ENCODE measurements around the gene MAP1LC3B.

DNA sequence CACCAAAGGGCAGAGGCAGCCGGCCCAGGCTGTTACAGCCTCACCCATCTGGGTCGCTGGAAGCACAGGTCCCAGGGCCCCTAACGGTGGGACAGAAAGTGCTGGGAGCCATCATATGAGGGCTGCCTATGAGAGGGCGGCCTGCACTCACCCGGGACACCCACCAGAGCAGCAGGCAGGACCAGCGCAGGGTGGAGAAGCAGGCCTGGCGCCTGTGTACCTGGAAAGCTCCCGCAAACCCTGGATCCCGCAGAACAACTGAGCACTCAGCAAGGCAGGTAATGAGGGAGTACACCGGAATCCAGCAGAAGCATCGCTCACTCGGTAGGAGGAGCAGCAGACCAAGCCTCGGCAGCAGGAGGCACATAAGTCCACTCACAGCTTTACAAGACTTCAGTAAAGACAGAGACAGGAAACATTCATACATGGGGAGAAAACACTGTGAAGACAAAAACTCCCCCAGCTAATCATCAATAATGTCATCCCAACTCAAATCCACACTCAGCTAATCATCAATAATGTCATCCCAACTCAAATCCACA lies 43.4 kb upstream of the MAP1LC3B start:
- TF ChIP-seq, protein P1, sequence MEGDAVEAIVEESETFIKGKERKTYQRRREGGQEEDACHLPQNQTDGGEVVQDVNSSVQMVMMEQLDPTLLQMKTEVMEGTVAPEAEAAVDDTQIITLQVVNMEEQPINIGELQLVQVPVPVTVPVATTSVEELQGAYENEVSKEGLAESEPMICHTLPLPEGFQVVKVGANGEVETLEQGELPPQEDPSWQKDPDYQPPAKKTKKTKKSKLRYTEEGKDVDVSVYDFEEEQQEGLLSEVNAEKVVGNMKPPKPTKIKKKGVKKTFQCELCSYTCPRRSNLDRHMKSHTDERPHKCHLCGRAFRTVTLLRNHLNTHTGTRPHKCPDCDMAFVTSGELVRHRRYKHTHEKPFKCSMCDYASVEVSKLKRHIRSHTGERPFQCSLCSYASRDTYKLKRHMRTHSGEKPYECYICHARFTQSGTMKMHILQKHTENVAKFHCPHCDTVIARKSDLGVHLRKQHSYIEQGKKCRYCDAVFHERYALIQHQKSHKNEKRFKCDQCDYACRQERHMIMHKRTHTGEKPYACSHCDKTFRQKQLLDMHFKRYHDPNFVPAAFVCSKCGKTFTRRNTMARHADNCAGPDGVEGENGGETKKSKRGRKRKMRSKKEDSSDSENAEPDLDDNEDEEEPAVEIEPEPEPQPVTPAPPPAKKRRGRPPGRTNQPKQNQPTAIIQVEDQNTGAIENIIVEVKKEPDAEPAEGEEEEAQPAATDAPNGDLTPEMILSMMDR (conservative IDR thresholded peaks at IDR 0.05; ENCODE audit: low read depth, low read length), result no peak
- no peak for TF ChIP-seq EZH2 (IDR thresholded peaks at IDR 0.05; ENCODE audit: borderline replicate concordance, low read depth, low read length, poor library complexity, severe bottlenecking)

Data from A673 (cell line).